ENCODE measurements around the gene PKIB. TPM values are rescaled to one million over a fixed set of nuclear protein-coding genes. Genes with fewer than 3 reads are reported as not detected.

Gene PKIB
- total RNA-seq, 4 donors from 2014 or later, result 1.2 to 2.2 TPM; not detected in 2

- Histone ChIP-seq H3K27me3 (no peaks in the 10 kb centered on the region), H3K4me3 (no peak overlapping the region), H3K9me3 (no peaks in the 10 kb centered on the region), H3K4me1 (no peaks in the 10 kb centered on the region), H3K36me3 (no peaks in the 10 kb centered on the region), H3K27ac (replicated peaks in 1 of 4) (no peak overlapping the region)
- intact Hi-C loops (cut with DNase I), result no loop called here
- no peak for DNase-seq (ENCODE audit: extremely low spot score)
- no peak for TF ChIP-seq POLR2AphosphoS5 (IDR thresholded peaks at IDR 0.05)
- no peak for TF ChIP-seq EP300 (IDR thresholded peaks at IDR 0.05)
- TF ChIP-seq CTCF (IDR thresholded peaks at IDR 0.05), result no peak
- TF ChIP-seq POLR2A (IDR thresholded peaks at IDR 0.05; ENCODE audit: low read depth), result no peak
These were observed 41.9 kb upstream of the PKIB start for GRCh38 chr6:122568350-122568749.

- no peaks in the 10 kb centered on the region for H3K4me1 ChIP-seq
- no peaks in the 10 kb centered on the region for H3K27me3 ChIP-seq
- intact Hi-C loops (cut with DNase I), result no loop called here
- no peaks in the 10 kb centered on the region for H3K9me3 ChIP-seq
- TF ChIP-seq CTCF (IDR thresholded peaks at IDR 0.05) (no peak), POLR2AphosphoS5 (IDR thresholded peaks at IDR 0.05) (no peak)
- H3K4me3 ChIP-seq, result no peak overlapping the region
- WGBS, result 60% methylated on average over 3 of the region's 3 CpGs
- no peak overlapping the region for H3K27ac ChIP-seq (replicated peaks in 1 of 4)
- no peak for DNase-seq (ENCODE audit: extremely low spot score)
- H3K36me3 ChIP-seq, result no peaks in the 10 kb centered on the region
These were observed 41.4 kb upstream of the PKIB start for GRCh38 chr6:122568797-122569221.

GRCh38 chr6:122569230-122569771, 40.9 kb upstream of the PKIB start:
- Histone ChIP-seq H3K4me3 (no peak overlapping the region), H3K36me3 (no peaks in the 10 kb centered on the region), H3K27me3 (no peaks in the 10 kb centered on the region), H3K9me3 (no peaks in the 10 kb centered on the region), H3K4me1 (no peaks in the 10 kb centered on the region), H3K27ac (replicated peaks in 1 of 4) (no peak overlapping the region)
- DNase-seq (ENCODE audit: extremely low spot score), result no peak
- intact Hi-C loops (cut with DNase I), result no loop called here
- 81% methylated on average over 6 of the region's 6 CpGs for WGBS
- TF ChIP-seq CTCF (IDR thresholded peaks at IDR 0.05) (no peak), POLR2A (IDR thresholded peaks at IDR 0.05; ENCODE audit: low read depth) (no peak), EP300 (IDR thresholded peaks at IDR 0.05) (no peak), POLR2AphosphoS5 (IDR thresholded peaks at IDR 0.05) (no peak)

GRCh38 chr6:122571888-122572287, 38.3 kb upstream of the PKIB start:
- H3K4me1 ChIP-seq, result no peaks in the 10 kb centered on the region
- TF ChIP-seq POLR2A (IDR thresholded peaks at IDR 0.05; ENCODE audit: low read depth), result no peak
- no peak for TF ChIP-seq CTCF (IDR thresholded peaks at IDR 0.05)
- no peak for TF ChIP-seq POLR2AphosphoS5 (IDR thresholded peaks at IDR 0.05)
- no peak for TF ChIP-seq EP300 (IDR thresholded peaks at IDR 0.05)
- intact Hi-C loops (cut with DNase I), result no loop called here
- no peak overlapping the region for H3K4me3 ChIP-seq
- H3K36me3 ChIP-seq, result no peaks in the 10 kb centered on the region
- H3K27me3 ChIP-seq, result no peaks in the 10 kb centered on the region
- 91% methylated on average over 2 of the region's 2 CpGs for WGBS
- DNase-seq (ENCODE audit: extremely low spot score), result no peak
- H3K27ac ChIP-seq (replicated peaks in 1 of 4), result no peak overlapping the region
- H3K9me3 ChIP-seq, result peaks cover 0 to 4% (median 0%) of the 10 kb centered on the region in 4 donors

GRCh38 chr6:122576888-122577287, 33.3 kb upstream of the PKIB start:
- no peak overlapping the region for H3K27ac ChIP-seq (replicated peaks in 1 of 4)
- intact Hi-C loops (cut with DNase I), result no loop called here
- TF ChIP-seq CTCF (IDR thresholded peaks at IDR 0.05), result no peak
- TF ChIP-seq EP300 (IDR thresholded peaks at IDR 0.05), result no peak
- no peak for TF ChIP-seq POLR2AphosphoS5 (IDR thresholded peaks at IDR 0.05)
- TF ChIP-seq POLR2A (IDR thresholded peaks at IDR 0.05; ENCODE audit: low read depth), result no peak

More at GRCh38 chr6:122576888-122577287, 33.3 kb upstream of the PKIB start:
- Histone ChIP-seq H3K4me1 (no peaks in the 10 kb centered on the region), H3K36me3 (no peaks in the 10 kb centered on the region), H3K4me3 (no peak overlapping the region), H3K9me3 (peaks cover 0 to 4% (median 0%) of the 10 kb centered on the region in 4 donors), H3K27me3 (no peaks in the 10 kb centered on the region)
- 96% methylated on average over 2 of the region's 2 CpGs for WGBS
- no peak for DNase-seq (ENCODE audit: extremely low spot score)

Measured in esophagus muscularis mucosa (tissue), 4 donors.